Right atrium auricular region (tissue), 2 donors: Measurements from ENCODE around the gene POU6F2. TPM values are rescaled to one million over a fixed set of nuclear protein-coding genes. Genes with fewer than 3 reads are reported as not detected.

Experiments
- DNase-seq: peaks from one replicate; pipeline ENCODE4 v3.0.0-alpha.2; 2019; ENCODE audit warnings: low spot score
- H3K27ac ChIP-seq, 2 donors: fragments of 200-600 bp; sonication (generic); 1 replicate in 1 of 2; 2 replicates in 1 of 2; pipeline ENCODE4 v1.5.1; 2016 to 2019
- H3K27me3 ChIP-seq, 2 donors: fragments of 200-600 bp; sonication (generic); one replicate each; pipeline versions ENCODE4 v1.5.1 to v1.6.0; 2017 to 2019
- H3K36me3 ChIP-seq: fragments of 200-600 bp; sonication (generic); one replicate; pipeline ENCODE4 v1.5.1; 2016
- H3K4me1 ChIP-seq, 2 donors: fragments of 200-600 bp; sonication (generic); one replicate each; pipeline versions ENCODE4 v1.5.1 to v1.6.0; 2017 to 2019
- H3K4me3 ChIP-seq, 2 donors: fragments of 200-600 bp; sonication (generic); 1 replicate in 1 of 2; 2 replicates in 1 of 2; pipeline ENCODE4 v1.5.1; 2017 to 2019; ENCODE audit warnings: mild to moderate bottlenecking in 1 of 2, moderate library complexity in 1 of 2
- H3K9me3 ChIP-seq, 2 donors: fragments of 200-600 bp; sonication (generic); one replicate each; pipeline ENCODE4 v1.5.1; 2019
- total RNA-seq, 2 donors: library from RNA; depleted of rRNA; stranded (reverse); fragments of >200 nt; gene quantifications; one replicate each; pipeline ENCODE4 v1.1.0, GENCODE V29; 2016
- TF ChIP-seq, protein P1 (sequence below), 2 donors: fragments of 200-600 bp; sonication (generic); IDR thresholded peaks; one replicate each; pipeline ENCODE4 v1.5.1; 2019; ENCODE audit warnings: antibody characterized with exemption in 2 of 2

POU6F2 gene
- total RNA-seq, 2 donors from 2014 or later = 0.85 to 1.5 TPM

DNA sequence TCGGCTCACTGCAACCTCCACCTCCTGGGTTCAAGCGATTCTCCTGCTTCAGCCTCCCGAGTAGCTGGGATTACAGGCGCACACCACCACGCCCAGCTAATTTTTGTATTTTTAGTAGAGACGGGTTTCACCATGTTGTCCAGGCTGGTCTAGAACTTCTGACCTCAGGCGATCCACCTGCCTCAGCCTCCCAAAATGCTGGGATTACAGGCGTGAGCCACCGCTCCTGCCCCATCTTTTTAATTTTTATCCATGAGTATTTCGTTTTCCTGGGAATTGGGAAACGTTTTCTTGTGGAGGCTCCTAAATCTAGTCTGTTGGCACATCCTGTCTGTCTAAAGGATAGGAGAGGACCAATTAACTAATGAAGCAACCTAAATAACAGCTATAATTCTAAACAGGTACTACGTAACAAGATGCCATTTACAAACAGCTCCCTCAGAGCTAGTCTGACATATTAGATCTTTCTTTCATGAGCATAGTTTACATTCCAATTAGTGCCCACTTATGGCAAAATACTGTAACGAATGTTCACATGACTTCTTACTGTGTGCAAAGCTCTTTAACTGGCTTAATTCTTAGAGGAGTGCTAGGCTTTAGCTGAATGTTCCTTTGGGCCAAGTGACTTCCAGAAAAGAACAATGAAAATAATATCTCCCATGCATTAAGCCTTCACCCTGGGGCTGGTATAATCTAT is 437.5 kb downstream of the POU6F2 start:
- no peak for DNase-seq
- H3K36me3 ChIP-seq = no peaks in the 10 kb centered on the region
- TF ChIP-seq, protein P1, sequence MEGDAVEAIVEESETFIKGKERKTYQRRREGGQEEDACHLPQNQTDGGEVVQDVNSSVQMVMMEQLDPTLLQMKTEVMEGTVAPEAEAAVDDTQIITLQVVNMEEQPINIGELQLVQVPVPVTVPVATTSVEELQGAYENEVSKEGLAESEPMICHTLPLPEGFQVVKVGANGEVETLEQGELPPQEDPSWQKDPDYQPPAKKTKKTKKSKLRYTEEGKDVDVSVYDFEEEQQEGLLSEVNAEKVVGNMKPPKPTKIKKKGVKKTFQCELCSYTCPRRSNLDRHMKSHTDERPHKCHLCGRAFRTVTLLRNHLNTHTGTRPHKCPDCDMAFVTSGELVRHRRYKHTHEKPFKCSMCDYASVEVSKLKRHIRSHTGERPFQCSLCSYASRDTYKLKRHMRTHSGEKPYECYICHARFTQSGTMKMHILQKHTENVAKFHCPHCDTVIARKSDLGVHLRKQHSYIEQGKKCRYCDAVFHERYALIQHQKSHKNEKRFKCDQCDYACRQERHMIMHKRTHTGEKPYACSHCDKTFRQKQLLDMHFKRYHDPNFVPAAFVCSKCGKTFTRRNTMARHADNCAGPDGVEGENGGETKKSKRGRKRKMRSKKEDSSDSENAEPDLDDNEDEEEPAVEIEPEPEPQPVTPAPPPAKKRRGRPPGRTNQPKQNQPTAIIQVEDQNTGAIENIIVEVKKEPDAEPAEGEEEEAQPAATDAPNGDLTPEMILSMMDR (IDR thresholded peaks at IDR 0.05) = no peak
- peak overlapping the region in 1 of 2 donors; percentile 60 for H3K4me3 ChIP-seq
- no peak overlapping the region for H3K27ac ChIP-seq
- H3K4me1 ChIP-seq = peaks cover 0 to 8% of the 10 kb centered on the region in 2 donors
- H3K9me3 ChIP-seq = no peaks in the 10 kb centered on the region
- H3K27me3 ChIP-seq = no peaks in the 10 kb centered on the region

DNA sequence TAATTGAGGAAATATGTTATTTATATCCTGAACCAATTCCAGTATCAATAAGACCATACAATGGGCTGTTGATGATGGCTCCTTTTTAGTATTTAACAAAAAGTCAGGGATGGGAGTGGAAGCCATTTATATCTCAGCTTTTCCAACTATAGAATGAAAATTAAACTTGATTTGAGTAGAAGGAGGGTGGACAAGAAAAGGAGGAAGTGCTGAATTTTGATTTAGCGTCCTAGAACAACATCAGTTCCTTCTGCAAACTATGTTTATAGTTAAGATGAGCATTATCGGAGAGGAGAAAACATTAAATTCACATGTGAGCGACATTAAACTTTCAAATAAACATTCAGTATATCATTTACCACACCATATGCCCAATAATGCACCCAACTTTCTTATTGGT is 439.2 kb downstream of the POU6F2 start:
- H3K27me3 ChIP-seq = no peaks in the 10 kb centered on the region
- H3K4me1 ChIP-seq = peaks cover 0 to 8% of the 10 kb centered on the region in 2 donors
- H3K4me3 ChIP-seq = no peak overlapping the region
- no peaks in the 10 kb centered on the region for H3K36me3 ChIP-seq
- H3K9me3 ChIP-seq = no peaks in the 10 kb centered on the region
- no peak overlapping the region for H3K27ac ChIP-seq
- TF ChIP-seq, protein P1 (IDR thresholded peaks at IDR 0.05) = no peak
- DNase-seq = no peak

DNA sequence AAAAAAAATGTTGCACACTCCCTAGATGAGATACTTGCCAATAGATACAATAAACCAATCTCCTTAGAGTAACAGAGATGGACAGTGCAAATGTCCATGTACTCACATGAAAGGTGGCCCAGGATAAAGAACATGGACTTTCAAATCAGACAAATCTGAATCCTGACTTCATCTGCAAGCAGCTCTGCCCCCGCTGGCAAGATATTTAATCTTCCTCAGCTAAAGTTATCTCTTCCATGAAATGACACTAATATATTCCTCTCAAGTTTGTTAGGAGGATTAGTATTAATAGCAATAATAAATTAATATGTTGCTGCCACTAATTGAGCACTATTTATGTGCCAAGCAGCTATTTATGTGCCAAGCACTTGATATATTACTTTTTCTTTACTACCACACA is 439.9 kb downstream of the POU6F2 start:
- no peaks in the 10 kb centered on the region for H3K9me3 ChIP-seq
- H3K27me3 ChIP-seq = no peaks in the 10 kb centered on the region
- peaks cover 0 to 8% of the 10 kb centered on the region in 2 donors for H3K4me1 ChIP-seq
- TF ChIP-seq, protein P1 (IDR thresholded peaks at IDR 0.05) = no peak
- no peak for DNase-seq
- no peak overlapping the region for H3K4me3 ChIP-seq
- H3K36me3 ChIP-seq = no peaks in the 10 kb centered on the region
- H3K27ac ChIP-seq = no peak overlapping the region

DNA sequence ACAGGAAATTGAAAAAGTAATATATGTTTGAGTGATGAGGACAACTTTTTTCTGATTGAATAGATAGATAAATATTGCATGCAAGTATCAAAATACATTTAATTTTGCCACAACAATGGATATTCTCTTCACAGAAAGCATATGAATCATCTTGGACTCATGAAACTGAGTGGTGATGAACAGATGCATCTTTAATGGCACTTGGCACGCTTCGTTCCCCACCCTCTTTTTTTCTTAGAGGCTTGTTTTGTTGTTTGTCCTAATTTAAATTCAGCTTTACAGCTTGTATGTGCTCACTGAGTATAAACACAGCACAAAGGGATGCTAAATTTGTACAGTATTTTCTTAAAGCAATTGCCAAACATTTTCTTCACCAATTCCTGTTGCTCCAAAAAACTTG is 443.5 kb downstream of the POU6F2 start:
- TF ChIP-seq, protein P1 (IDR thresholded peaks at IDR 0.05) = no peak

DNA sequence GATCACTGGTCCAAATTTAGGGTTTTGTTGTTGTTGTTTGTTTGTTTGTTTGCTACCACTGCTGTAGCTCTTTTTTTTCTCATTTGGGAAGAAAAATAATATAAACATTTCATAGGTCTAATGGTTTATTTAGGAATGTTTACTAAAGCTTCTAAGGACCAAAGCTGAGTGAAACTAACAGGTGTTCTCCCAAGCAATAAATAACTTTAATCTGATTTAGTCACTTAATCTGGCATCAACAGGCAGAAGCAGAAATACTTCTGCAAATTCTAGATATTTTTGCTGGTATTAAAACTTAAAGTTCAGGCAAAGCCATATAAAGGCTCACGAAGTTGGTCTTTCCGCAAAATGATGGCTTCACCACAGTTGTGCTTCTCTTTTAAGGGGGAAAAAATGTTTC is 444.0 kb downstream of the POU6F2 start:
- no peaks in the 10 kb centered on the region for H3K27me3 ChIP-seq
- H3K36me3 ChIP-seq = no peaks in the 10 kb centered on the region
- H3K4me1 ChIP-seq = no peaks in the 10 kb centered on the region
- TF ChIP-seq, protein P1 (IDR thresholded peaks at IDR 0.05) = no peak
- no peak for DNase-seq
- H3K27ac ChIP-seq = no peak overlapping the region
- no peaks in the 10 kb centered on the region for H3K9me3 ChIP-seq
- no peak overlapping the region for H3K4me3 ChIP-seq

More for the DNA sequence above, 443.5 kb downstream of the POU6F2 start:
- DNase-seq = no peak
- H3K36me3 ChIP-seq = no peaks in the 10 kb centered on the region
- no peak overlapping the region for H3K4me3 ChIP-seq
- no peaks in the 10 kb centered on the region for H3K4me1 ChIP-seq
- H3K27me3 ChIP-seq = no peaks in the 10 kb centered on the region
- no peak overlapping the region for H3K27ac ChIP-seq
- H3K9me3 ChIP-seq = no peaks in the 10 kb centered on the region

DNA sequence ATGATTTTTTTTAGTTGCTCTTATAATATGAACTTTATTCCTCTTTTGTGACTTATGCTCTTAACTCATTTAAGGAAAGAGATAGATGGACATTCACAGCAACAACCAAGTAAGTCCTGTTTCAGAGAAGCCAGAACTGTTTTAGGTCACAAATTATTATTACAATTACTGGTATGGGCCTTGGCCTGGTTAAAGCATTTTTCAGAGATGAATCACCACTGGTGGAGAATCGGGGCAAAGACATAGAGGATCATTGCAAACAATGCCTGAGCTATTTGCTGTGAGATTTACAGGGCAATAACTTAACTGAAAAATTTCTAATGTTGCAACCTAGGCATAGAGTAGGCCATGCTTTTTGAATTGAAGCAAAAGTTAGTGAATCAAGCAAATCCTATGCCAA is 450.5 kb downstream of the POU6F2 start:
- TF ChIP-seq, protein P1 (IDR thresholded peaks at IDR 0.05) = no peak
- H3K36me3 ChIP-seq = no peaks in the 10 kb centered on the region
- no peaks in the 10 kb centered on the region for H3K9me3 ChIP-seq
- no peak for DNase-seq
- no peaks in the 10 kb centered on the region for H3K27me3 ChIP-seq
- H3K27ac ChIP-seq = no peak overlapping the region
- no peaks in the 10 kb centered on the region for H3K4me1 ChIP-seq
- no peak overlapping the region for H3K4me3 ChIP-seq
